Gastrocnemius medialis (tissue), 4 donors: ENCODE measurements around the gene GDI2.
"Not testable (repeated sequence)": the region's sequence is repeated elsewhere in the genome, so short reads cannot be mapped to it uniquely, and the experiment has no call there.

Experiments
- CTCF ChIP-seq, 5 experiments: fragments of 450-650 bp in 3 of 5; fragments of 200-600 bp in 2 of 5; sonication (generic) in 2 of 5; IDR thresholded peaks in 4 of 5; conservative IDR thresholded peaks in 1 of 5; 1 replicate in 4 of 5; 2 replicates in 1 of 5; pipeline ENCODE4 v1.5.1; 2016 to 2019; ENCODE audit warnings: antibody characterized with exemption in 5 of 5, mild to moderate bottlenecking in 3 of 5, moderate library complexity in 3 of 5
- POLR2A ChIP-seq, 2 donors: fragments of 450-650 bp; IDR thresholded peaks; one replicate each; pipeline ENCODE4 v1.6.1; 2017; ENCODE audit warnings: antibody characterized with exemption in 2 of 2, mild to moderate bottlenecking in 2 of 2, moderate library complexity in 2 of 2

- TF ChIP-seq CTCF (IDR thresholded peaks at IDR 0.05 in 4 of 5, conservative IDR thresholded peaks at IDR 0.05 in 1 of 5); POLR2A (IDR thresholded peaks at IDR 0.05): not testable (repeated sequence)
Observed at GRCh38 chr10:5777758-5778157, 35.5 kb downstream of the GDI2 start.
